HG03196 (cell line): Measurements from ENCODE around the gene RPH3AL.

Experiments used
- ATAC-seq: cut with Tn5 transposase; IDR thresholded peaks from one replicate; pipeline ENCODE4 v1.9.1; 2021; ENCODE audit not compliant: unreplicated experiment

Gene RPH3AL

DNA sequence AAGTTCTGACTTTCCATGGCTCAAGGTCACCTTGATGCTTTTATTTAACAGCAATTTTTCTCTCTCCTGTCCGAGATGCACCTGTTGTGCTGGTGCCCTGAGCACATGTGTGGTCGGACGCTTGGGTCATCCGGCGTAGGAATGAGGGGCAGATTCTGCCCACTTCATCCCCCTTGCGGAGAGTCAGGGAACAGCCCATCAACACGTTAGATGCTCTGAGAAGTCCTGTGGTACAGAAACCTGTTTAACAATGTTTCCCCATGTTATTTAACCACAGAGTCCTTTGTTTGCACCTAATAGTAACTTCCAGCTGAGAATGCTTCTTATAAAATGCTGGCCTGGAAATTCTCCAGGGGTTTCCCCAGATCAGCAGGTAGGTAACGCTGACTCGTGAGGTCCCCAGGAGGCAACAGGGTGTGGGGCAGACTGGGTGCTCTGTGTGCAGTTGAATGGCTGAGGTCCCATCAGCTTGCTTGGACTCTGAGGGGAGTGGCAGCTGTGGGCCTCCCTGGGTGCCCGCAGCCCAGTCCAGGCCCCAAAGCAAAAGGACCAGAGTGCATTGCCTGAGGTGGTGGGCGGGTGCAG, 189.0 kb downstream of the RPH3AL start:
- ATAC-seq = no peak

DNA sequence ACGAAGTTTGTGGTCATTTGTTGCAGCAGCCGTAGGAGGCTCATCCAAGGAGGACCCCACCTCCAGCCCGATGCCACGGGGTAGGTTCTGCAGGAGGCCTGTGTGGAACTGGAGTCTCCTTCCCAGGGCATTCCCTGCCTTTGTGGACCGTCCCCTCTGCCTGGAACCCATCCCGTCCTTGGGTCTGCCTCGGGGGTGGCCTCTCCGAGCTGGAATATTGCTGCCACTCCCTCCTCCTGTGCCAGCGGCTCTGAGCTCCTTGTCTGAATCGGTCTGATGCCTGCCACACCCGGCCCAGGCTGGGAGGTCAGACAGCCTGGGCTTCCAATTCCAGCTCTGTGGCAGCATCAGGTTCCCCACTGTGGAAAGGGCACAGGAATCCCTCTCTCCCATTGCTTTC, 189.9 kb downstream of the RPH3AL start:
- ATAC-seq = no peak
